ENCODE data around the gene OR10C1. TPM values are rescaled to one million over a fixed set of nuclear protein-coding genes. Genes with fewer than 3 reads are reported as not detected.
"Not testable (repeated sequence)": the region's sequence is repeated elsewhere in the genome, so short reads cannot be mapped to it uniquely, and the experiment has no call there.

OR10C1 gene
- total RNA-seq, 1 donor from 2014 or later: not detected

- no peak for TF ChIP-seq CTCF (conservative IDR thresholded peaks at IDR 0.05)
- no peak for DNase-seq (ENCODE audit: low read depth, low spot score)
- Mint-ChIP-seq H3K9me3 (no peaks in the 10 kb centered on the region), H3K27ac (ENCODE audit: unreplicated experiment) (no peak overlapping the region), H3K36me3 (ENCODE audit: low read depth) (no peaks in the 10 kb centered on the region), H3K27me3 (ENCODE audit: low read depth) (peaks cover 10% of the 10 kb centered on the region), H3K4me3 (no peak overlapping the region), H3K4me1 (no peaks in the 10 kb centered on the region)
Observed at GRCh38 chr6:29419516-29419915, 19.6 kb upstream of the OR10C1 start.

- H3K27ac Mint-ChIP-seq (ENCODE audit: unreplicated experiment): no peak overlapping the region
- H3K4me1 Mint-ChIP-seq: no peaks in the 10 kb centered on the region
- DNase-seq (ENCODE audit: low read depth, low spot score): no peak
- peaks cover 2% of the 10 kb centered on the region for H3K36me3 Mint-ChIP-seq (ENCODE audit: low read depth)
- H3K4me3 Mint-ChIP-seq: no peak overlapping the region
- no peak for TF ChIP-seq CTCF (conservative IDR thresholded peaks at IDR 0.05)
- peaks cover 8% of the 10 kb centered on the region for H3K27me3 Mint-ChIP-seq (ENCODE audit: low read depth)
- peaks cover 3% of the 10 kb centered on the region for H3K9me3 Mint-ChIP-seq
Observed at GRCh38 chr6:29424168-29424567, 14.9 kb upstream of the OR10C1 start.

GRCh38 chr6:29424575-29424974 lies 14.5 kb upstream of the OR10C1 start:
- Mint-ChIP-seq H3K4me1 (no peaks in the 10 kb centered on the region), H3K27me3 (ENCODE audit: low read depth) (peaks cover 12% of the 10 kb centered on the region), H3K9me3 (peaks cover 3% of the 10 kb centered on the region), H3K36me3 (ENCODE audit: low read depth) (peaks cover 2% of the 10 kb centered on the region), H3K27ac (ENCODE audit: unreplicated experiment) (no peak overlapping the region), H3K4me3 (no peak overlapping the region)
- TF ChIP-seq CTCF (conservative IDR thresholded peaks at IDR 0.05): no peak
- no peak for DNase-seq (ENCODE audit: low read depth, low spot score)

GRCh38 chr6:29425075-29425474 lies 14.0 kb upstream of the OR10C1 start:
- no peak for DNase-seq (ENCODE audit: low read depth, low spot score)
- Mint-ChIP-seq H3K27me3 (ENCODE audit: low read depth) (peaks cover 13% of the 10 kb centered on the region), H3K9me3 (peaks cover 3% of the 10 kb centered on the region), H3K4me1 (no peaks in the 10 kb centered on the region), H3K36me3 (ENCODE audit: low read depth) (peaks cover 2% of the 10 kb centered on the region), H3K27ac (ENCODE audit: unreplicated experiment) (no peak overlapping the region), H3K4me3 (no peak overlapping the region)
- TF ChIP-seq CTCF (conservative IDR thresholded peaks at IDR 0.05): no peak

GRCh38 chr6:29426654-29427053 lies 12.5 kb upstream of the OR10C1 start:
- Mint-ChIP-seq H3K4me1 (no peaks in the 10 kb centered on the region), H3K27ac (ENCODE audit: unreplicated experiment) (peak overlapping the region; percentile 65), H3K27me3 (ENCODE audit: low read depth) (peaks cover 15% of the 10 kb centered on the region), H3K9me3 (peaks cover 3% of the 10 kb centered on the region), H3K4me3 (no peak overlapping the region), H3K36me3 (ENCODE audit: low read depth) (peaks cover 2% of the 10 kb centered on the region)
- TF ChIP-seq CTCF (conservative IDR thresholded peaks at IDR 0.05): no peak
- DNase-seq (ENCODE audit: low read depth, low spot score): no peak

- not testable (repeated sequence) for H3K4me3 Mint-ChIP-seq; DNase-seq (ENCODE audit: low read depth, low spot score); H3K27ac Mint-ChIP-seq (ENCODE audit: unreplicated experiment); H3K36me3 Mint-ChIP-seq (ENCODE audit: low read depth); H3K4me1 Mint-ChIP-seq; H3K9me3 Mint-ChIP-seq
- peaks cover 15% of the 10 kb centered on the region for H3K27me3 Mint-ChIP-seq (ENCODE audit: low read depth)
Observed at GRCh38 chr6:29436730-29437129, 2.4 kb upstream of the OR10C1 start.

Data from neural crest cell (in vitro differentiated cells).